HG03558 (cell line): Measurements from ENCODE around the gene CHST11.
A peak's percentile ranks its signal among the peaks of the same experiment; 100 is the strongest.

ENCODE experiments used
- ATAC-seq: cut with Tn5 transposase; IDR thresholded peaks from one replicate; pipeline ENCODE4 v1.9.1; 2021; ENCODE audit warnings: moderate number of reproducible peaks; ENCODE audit not compliant: unreplicated experiment; ENCODE audit errors: extremely low read depth

The CHST11 gene

DNA sequence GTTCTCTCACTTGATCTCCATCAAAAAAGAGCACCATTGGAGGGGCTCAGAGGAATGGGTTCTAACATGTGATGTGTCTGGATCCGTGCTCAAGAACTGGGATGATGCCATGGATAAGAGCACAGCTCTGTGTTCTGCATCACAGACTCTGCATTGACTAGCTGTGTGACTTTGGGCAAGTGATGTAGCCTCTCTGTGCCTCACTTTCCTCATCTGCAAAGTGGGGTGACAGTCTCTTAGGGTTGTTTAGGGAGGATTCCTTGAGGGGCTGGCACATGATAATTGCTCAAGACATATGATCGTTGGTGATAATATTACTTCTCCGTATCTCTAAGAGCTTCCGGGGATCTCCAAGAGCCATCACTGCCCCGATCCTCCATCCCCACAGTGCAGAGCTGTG, 202.3 kb downstream of the CHST11 start:
- no peak for ATAC-seq

DNA sequence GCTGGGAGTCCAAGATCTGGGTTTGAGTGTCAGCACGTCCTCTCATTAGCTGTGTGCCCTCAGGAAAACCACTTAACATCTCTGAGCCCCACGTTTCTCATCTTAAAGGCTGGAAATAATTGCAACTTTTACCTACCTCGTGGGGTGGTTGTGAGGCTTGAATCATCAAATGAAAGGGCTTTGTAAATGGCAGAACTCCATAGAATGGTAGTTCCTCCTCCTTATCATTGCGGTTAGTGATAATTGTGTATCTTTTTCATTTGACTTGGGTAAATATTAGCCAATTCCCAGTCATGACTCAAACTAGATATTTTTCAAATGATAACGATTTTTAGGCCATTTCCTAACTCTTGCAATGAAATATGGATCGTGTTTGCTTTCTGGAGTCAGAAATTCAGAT, 205.5 kb downstream of the CHST11 start:
- no peak for ATAC-seq

DNA sequence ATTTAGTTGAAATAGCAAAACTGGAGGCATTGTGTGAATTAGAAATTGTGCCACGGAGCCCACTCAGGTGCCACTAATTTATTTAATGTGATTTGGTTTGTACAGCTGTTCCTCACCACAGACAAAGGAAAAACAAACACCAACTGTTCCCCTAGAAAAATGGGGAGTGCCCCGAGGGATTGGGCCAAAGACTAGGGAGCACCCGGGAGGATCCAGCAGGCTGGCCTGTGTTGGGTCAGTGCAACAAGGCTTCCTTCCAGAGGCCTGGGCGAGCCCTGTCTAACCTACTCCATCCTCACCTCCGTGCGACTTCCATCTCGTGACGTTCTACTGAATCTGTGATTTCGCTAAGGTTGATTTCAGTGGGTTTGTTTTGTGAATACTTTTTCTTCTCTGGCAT, 206.2 kb downstream of the CHST11 start:
- ATAC-seq, result no peak

DNA sequence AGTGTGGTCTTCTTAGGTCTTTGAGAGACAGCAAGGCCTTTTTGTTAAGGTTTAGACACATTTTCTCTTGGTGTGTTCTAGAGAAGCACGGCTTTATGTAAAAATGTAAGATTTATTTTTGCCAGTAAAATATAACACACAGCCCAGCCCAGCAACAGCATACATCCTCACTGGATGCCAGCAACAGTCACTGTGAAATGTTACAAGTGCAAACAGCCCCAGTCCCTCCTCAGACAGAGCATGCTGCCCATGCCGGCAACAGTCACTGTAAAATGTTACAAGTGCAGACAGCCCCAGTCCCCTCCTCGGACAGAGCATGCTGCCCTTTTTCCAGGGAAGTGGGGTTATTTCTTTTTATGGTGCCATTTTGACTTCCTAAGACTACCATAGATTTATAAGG, 207.6 kb downstream of the CHST11 start:
- no peak for ATAC-seq

DNA sequence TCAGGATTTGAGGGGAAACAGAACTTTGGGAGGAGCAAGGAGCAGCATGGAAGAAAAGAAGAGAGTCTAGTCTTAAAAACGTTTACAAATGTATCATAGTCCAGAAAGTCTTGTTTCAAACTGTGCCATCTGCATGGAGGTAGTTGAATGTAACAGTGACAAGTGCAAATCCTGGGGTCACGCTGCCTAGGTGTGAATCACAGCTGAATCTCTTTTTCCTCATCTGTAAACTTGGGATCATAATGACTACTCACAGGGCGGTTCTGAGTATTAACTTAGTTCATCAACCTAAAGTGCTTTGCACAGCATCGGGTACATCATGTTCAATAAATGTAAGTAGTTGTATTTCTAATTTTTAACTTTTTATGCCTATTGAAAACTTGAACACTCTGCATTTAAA, 208.5 kb downstream of the CHST11 start:
- no peak for ATAC-seq

DNA sequence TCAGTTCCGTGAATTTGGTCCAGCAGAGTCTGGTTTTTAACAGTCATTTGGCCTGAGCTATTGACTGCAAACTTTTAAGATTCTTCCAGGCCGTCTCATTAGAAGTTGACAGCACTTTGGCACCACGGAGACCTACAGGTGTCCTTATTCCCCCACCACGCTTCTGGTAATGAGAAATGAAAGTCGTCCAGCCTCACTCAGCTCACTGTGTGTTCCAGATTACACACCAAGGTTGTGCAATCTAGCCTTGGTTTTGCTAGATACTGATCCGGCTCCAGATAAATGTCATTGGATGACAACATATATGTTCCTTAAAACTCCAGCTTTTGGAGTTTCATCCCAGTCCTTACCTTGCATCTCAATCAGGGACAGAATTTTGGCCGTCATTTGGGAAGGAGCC, 210.4 kb downstream of the CHST11 start:
- no peak for ATAC-seq

DNA sequence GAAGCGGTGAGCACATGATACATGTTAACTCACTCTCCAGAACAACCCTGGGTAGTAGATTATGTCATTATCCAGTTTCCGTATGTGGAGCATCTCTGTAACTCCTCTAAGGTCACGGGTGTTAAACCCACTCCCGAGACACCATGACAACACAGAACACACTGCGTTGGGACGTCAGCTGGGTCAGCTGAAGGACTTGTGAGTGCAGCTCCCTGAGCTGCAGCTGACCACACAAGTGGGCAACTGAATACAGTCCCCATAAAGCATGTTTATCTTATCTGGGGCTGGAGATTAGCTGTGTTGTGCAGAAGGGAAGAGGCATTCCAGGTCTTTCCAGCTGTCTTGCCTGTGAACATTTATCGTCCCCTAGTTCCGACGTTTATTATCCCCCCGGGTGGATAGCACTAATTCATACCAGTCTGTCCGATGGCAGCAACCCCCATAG, 211.5 kb downstream of the CHST11 start:
- no peak for ATAC-seq

DNA sequence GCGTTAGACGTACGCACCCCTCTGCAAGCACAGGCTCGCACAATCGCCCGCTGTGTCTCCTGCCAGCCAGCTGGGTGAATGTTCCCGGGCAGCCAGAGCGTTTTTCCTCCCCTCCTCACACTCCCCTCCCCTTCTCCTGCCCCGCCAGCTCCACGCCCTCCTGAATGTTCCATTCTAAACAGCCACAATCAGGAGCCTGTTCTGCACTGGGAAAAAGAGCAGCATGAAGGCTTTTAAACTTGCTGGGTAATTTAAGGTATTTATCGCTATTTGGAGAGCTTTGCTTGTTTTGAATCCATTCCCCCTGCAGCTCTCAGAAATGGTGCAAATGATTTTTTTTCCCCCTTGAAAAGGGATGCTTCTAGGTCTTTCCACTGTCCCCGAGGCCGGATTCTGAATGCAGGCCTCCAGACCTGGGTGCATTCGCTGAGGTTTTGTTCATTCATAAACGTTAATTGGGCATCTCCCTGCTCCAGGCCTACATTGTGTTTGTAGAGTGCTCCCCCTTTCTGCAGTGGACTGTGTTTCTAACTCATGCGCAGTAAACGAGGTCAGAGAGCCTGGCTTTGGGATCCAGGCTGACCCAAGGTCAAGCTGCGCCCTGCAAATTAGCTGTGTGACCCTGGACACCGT, 212.5 kb downstream of the CHST11 start:
- ATAC-seq, result no peak

DNA sequence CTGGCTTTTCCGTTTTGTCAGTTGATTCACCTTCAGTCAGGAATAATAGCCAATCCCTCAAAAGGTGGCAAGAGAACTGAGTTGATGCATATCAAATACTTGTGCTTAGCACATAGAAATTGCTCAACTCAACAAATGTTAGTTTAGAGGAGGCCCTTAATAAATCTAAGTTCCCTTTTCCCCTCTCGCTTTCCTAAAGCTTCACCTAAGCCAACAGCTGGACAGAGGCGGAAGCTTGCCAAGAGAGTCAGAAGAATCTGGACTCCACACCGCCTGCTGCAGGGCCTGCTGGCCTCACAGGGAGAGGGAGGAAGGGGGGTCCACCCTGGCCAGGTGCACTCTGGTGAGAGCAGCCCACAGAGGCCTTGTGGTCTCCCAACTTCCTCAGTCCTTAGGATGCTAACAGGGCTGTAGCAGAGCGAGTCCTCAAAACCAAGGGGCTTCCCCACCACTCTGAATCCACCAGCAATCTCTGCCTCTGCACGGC, 213.1 kb downstream of the CHST11 start:
- peak; percentile 56 for ATAC-seq

DNA sequence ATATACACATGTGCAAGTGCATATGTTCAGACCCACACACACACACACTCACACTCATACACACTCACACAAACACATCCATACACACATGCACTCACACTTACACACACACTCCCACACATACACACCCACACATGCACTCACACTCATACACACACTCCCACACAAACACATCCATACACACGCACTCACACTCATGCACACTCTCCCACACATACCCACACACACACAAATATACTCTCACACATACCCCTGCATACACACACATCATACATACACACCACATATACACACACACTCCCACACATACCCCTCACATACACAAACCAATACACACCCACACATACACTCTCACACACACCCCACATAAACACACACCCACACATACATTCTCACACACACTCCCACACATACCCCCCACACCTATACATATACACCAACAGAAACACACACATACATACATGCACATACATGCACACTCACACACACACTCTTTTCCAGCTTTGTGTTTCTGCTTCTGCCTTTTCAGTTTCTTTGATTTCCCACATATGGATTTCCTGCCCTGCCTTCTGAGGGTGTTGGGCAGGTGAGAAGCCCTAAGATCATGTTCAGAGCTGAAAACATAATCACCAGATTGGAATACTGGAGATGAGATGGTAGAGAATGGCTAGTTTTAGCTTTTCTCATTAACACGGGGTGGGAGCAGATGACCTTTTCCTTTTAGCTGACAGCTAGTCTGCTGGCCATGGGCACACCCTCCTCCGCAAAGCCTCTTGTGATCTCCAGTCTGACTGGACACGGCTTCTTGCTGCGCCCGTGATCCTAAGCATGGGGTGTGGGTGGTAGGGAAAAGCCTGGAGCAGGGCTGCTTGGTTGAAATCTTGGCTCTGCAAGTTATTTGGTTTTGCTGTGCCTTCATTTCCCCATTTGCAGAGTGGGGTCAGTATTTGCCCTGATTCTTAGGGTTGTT, 214.0 kb downstream of the CHST11 start:
- ATAC-seq, result no peak

DNA sequence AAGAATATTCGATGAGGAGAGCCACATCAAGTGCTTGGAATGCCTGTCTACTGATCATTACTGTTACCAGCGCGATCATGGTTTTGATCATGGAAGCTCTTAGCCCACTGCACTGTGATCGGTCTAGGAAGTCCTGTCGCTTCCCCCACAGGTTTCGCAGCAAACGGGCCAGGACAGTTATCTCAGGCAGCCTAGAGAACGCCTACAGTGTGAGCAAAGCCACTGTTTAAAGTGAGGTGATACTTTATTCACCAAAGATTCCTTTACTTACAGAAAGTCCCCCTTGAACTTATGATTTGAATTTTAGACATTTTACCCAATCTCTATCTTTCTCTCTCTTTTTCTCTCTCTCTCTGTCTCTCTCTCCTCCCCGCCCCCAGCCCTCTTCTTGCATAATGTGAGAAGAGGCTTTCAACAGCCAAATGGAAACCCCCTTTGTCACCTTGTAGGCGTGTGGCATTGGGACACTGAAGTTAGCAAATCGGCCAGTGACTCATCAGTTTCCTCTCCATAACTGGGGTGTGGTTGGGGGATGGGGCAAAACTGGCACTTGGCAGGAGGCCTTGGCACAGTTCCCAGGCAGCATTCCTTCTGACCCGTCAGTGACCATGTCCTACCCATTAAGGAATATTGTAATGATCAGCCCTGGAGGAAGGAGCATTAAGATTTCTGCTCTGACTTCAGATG, 214.8 kb downstream of the CHST11 start:
- no peak for ATAC-seq

DNA sequence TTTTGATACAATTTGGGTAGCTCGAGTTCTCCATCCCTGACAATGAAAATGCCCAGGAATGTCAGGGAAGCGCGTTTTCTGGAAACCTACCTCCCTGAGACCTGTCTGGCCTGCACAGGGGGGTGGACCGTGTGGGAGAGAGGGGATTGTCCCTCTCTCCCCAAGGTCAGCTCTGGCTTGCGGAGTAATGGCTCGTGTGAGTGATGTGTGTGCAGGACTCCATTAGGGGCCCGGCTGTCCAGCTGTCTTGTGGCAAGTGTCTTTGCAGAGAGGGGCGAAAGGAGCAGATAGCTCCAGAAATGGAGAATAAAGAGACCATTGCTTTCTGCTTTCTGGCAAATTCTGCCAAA, 215.3 kb downstream of the CHST11 start:
- ATAC-seq, result no peak

DNA sequence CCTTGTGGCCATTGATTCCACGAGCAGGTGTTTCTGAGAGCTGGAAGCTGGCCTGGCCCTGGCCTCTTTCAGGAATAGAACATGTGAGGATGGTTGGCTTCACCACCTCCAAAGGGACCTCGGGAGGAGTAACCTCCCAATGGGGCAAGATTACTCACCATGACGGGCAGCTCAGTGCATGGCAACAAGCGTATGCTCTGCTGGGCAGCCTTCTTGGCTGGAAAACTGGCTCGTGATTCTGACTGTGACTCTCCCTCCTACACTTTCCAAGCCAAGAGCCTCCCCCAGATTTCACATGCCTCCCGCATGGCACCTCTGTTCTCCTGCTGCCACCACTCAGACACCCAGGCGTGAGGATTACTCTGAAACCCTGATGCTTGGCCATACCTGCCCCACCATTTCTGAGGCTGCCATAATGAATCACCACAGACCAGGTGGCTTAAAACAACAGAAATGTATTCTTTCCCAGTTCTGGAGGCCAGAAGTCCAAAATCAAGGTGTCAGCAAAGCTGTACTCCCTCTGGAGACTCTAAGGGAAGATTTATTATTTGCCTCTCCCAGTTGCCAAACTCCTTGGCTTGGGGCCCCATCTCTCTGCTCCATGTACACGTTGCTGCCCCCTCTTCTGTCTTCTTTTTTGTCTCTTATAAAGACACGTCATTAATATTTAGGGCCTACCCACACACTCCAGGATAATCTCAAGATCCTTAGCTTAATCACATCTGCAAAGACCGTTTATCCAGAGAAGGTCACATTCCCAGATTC, 215.9 kb downstream of the CHST11 start:
- ATAC-seq, result no peak

DNA sequence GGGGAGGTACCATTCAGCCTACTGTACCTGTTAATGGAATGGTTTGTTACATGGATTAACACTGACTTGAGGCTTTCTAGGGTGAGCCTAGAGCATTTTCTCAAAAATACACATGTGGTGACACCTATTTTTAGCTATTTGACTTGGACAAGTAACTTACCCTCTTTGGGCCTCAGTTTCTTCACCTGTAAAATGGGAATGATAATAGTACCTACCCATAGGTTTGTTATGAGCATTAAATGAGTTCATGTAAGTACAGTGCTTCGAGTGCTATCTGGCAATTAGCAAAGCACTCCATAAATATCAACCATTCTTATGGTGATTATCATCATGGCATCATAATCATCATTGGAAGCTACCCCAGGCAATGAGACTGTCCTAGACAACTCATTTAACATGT, 216.5 kb downstream of the CHST11 start:
- no peak for ATAC-seq

DNA sequence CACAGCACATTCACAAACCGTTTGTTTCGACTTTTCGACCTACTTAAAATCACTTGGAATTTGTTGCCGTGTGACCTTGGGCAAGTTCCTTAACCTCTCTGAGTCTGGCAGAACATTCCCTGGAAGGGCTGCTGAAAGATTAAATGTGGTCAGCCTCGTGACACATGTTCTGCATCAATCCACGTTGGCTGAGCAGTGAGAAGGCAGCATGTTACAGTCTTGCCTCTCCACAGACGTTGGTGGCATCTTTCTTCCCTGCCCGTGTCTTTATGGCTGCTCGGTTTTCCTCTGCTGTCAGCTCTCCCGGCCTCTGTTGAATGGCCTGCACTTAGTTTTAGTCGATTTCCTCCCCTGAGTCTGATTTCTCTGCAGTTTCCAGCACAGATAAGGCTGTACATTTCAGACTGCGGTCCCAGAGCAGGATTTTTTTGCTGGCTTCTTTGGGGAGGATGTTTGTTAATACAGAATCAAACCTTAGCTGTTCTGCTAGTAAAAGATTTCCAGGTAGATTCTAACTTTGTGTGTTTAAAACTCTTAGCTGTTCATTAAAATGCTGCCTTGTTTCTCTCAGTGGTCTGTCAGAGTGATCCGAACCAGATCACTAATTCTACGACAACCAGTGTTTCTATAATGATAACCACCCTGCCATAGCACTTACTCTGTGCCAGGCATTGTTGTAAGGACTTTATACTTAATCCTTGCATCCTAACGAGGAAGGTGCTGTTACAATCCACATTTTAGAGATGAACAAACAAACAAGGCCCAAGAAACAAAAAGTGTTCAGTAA, 217.1 kb downstream of the CHST11 start:
- ATAC-seq, result no peak

DNA sequence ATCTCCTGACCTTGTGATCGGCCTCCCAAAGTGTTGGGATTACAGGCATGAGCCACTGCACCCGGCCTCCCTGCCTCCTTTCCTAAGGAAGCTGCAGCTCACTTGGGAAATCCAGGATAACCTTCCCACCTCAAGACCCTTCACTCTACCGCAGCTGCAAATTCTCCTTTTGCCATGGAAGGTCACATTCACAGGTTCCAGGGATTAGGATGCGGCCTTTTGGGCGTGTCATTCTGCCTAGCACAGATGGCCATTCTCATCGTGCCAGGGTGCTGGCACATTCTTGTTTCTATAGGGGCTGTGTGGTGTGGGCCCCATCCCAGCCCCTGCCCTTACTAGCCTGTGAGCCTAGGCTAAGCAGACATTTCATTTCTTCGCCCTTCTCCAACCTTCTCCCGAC, 219.9 kb downstream of the CHST11 start:
- ATAC-seq, result no peak

DNA sequence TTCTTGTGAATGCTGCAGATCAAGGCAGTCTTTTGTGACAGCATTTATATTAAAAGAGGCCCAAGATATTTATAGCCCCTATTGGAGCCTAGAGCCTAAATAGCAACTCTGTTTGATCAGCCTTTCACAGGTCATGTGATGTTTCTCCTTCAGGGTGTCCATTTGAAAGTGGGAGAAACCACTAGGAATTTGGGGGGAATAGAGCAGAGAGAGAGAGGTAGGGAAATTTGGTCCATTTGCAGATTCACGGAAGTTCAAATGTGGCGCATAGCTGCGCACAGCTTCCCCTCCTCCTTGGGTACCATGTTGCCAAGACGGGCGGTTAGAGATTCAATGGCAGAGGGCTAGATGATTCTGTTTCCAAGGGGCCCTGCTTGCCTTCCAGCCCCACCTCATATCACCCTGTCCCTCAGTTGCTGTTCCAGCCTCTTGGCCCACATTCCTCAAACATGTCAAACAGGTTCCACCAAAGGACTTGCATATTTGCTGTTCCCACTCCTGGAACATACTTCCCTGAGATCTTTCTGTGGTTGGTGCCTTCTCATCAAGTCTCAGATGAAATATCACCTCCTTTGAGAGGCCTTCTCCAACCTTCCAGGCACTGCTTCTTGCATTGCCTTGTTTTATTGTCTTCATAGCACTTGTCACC, 220.8 kb downstream of the CHST11 start:
- ATAC-seq, result no peak

DNA sequence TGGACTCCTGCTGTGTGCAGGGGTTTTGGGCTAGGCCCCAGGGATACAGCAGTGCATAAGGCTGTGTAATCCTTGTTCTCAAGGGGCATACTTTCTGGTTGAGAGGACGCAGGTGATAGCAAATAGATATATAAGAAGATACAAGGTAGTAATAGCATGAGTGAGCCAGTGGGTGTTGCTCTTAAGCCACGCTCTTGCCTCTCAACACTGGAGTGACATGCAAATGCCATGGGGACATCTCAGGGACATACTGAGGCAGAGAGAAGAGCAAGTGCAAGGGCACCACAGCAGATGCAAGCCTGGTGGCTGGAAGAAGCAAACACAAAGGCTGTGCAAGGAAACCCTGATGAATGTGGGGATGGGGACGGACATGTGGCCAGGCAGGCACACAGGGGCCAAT, 223.3 kb downstream of the CHST11 start:
- ATAC-seq, result no peak

DNA sequence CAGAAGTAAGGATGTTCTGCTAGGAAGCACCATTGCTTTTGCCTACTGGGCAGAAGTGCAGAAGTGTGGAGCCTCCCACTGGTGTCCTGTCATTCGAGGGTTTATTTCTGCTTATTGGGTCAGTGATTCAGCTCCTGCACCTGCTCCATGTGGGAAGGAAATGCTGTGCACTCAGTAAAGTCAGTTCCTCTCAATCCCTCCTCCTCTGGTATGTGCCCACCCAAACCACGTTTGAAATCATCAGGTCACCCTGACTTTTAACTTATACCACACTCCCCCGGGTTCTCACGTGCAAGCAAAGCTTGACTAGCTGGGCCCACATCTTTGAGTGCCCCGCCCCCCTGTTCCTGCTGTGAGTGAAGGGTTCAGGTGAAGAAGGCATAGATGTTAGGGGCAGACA, 223.7 kb downstream of the CHST11 start:
- ATAC-seq, result no peak
